NCI-H460 (cell line): ENCODE data around the gene LMX1B. TPM values are rescaled to one million over a fixed set of nuclear protein-coding genes. Genes with fewer than 3 reads are reported as not detected.
A peak's percentile ranks its signal among the peaks of the same experiment; 100 is the strongest.
"Not testable (repeated sequence)": the region's sequence is repeated elsewhere in the genome, so short reads cannot be mapped to it uniquely, and the experiment has no call there.

ENCODE experiments used
- DNase-seq: peaks from one replicate; pipeline ENCODE4 v3.0.0-alpha.2; 2016; ENCODE audit warnings: low read depth; ENCODE audit errors: extremely low read depth
- polyA plus RNA-seq: library from polyadenylated mRNA; depleted of rRNA; stranded (reverse); fragments of >200 nt; gene quantifications from 2 replicates; pipeline ENCODE4 v1.2.3, GENCODE V29; 2014; cell fraction: nucleus; rRNA removed
- total RNA-seq: library from RNA; depleted of rRNA; stranded (reverse); fragments of >200 nt; shearing (Covaris generic); gene quantifications from 2 replicates; pipeline ENCODE4 v1.2.3, GENCODE V29; 2014; rRNA removed

The LMX1B gene
- total RNA-seq = 1.2 and 1.9 TPM in 2 replicates
- 0.13 and 2.2 TPM in 2 replicates for polyA plus RNA-seq

- DNase-seq = peak; percentile 57
Measured at GRCh38 chr9:126613651-126614050, at the start of gene LMX1B. Gene LMX1B, plus strand, starts transcription at chr9:126613928. Its CDS starts 522 bp downstream, at chr9:126614450.

- no peak for DNase-seq
Measured at GRCh38 chr9:126564128-126564527, 49.6 kb upstream of the LMX1B start.

GRCh38 chr9:126564716-126565115 is 49.0 kb upstream of the LMX1B start:
- DNase-seq = no peak

GRCh38 chr9:126565336-126566128 is 48.2 kb upstream of the LMX1B start:
- no peak for DNase-seq

- no peak for DNase-seq
Measured at GRCh38 chr9:126569036-126569435, 44.7 kb upstream of the LMX1B start.

GRCh38 chr9:126578029-126578428 is 35.7 kb upstream of the LMX1B start:
- no peak for DNase-seq

GRCh38 chr9:126580319-126580718 is 33.4 kb upstream of the LMX1B start:
- DNase-seq = not testable (repeated sequence)

- DNase-seq = no peak
Measured at GRCh38 chr9:126581893-126582292, 31.8 kb upstream of the LMX1B start.

GRCh38 chr9:126582427-126582826 is 31.3 kb upstream of the LMX1B start:
- no peak for DNase-seq

GRCh38 chr9:126583144-126583760 is 30.5 kb upstream of the LMX1B start:
- no peak for DNase-seq

GRCh38 chr9:126584611-126585010 is 29.1 kb upstream of the LMX1B start:
- DNase-seq = no peak

- DNase-seq = no peak
Measured at GRCh38 chr9:126586236-126586635, 27.5 kb upstream of the LMX1B start.

- DNase-seq = no peak
Measured at GRCh38 chr9:126587187-126588185, 26.2 kb upstream of the LMX1B start.

- DNase-seq = no peak
Measured at GRCh38 chr9:126588491-126589168, 25.1 kb upstream of the LMX1B start.

- DNase-seq = no peak
Measured at GRCh38 chr9:126589349-126589748, 24.4 kb upstream of the LMX1B start.

GRCh38 chr9:126591083-126591482 is 22.6 kb upstream of the LMX1B start:
- DNase-seq = no peak

- DNase-seq = no peak
Measured at GRCh38 chr9:126591922-126592321, 21.8 kb upstream of the LMX1B start.

- no peak for DNase-seq
Measured at GRCh38 chr9:126592461-126592860, 21.3 kb upstream of the LMX1B start.

- DNase-seq = no peak
Measured at GRCh38 chr9:126595982-126596381, 17.7 kb upstream of the LMX1B start.

- no peak for DNase-seq
Measured at GRCh38 chr9:126599047-126599650, 14.6 kb upstream of the LMX1B start.
